HEK293 (cell line): ENCODE measurements around the gene LRP1B.

Source experiments
- ATF2 ChIP-seq: fragments of 450-650 bp; formaldehyde crosslinking; IDR thresholded peaks from 2 replicates; pipeline ENCODE4 v1.5.1; 2016; ENCODE audit warnings: missing biosample characterization, missing genetic modification characterization, low read depth
- INSM2 ChIP-seq: fragments of 450-650 bp; formaldehyde crosslinking; IDR thresholded peaks from 2 replicates; pipeline ENCODE4 v1.5.1; 2016; ENCODE audit warnings: missing biosample characterization, missing genetic modification characterization
- KLF9 ChIP-seq: fragments of 450-650 bp; formaldehyde crosslinking; IDR thresholded peaks from 2 replicates; pipeline ENCODE4 v1.5.1; 2016; ENCODE audit warnings: missing biosample characterization, missing genetic modification characterization, low read depth
- OSR2 ChIP-seq: fragments of 450-650 bp; formaldehyde crosslinking; IDR thresholded peaks from 2 replicates; pipeline ENCODE4 v1.5.1; 2016; ENCODE audit warnings: missing biosample characterization, missing genetic modification characterization
- ZBTB1 ChIP-seq: fragments of 450-650 bp; formaldehyde crosslinking; IDR thresholded peaks from 2 replicates; pipeline ENCODE4 v1.5.1; 2016; ENCODE audit warnings: missing biosample characterization, missing genetic modification characterization
- ZBTB17 ChIP-seq: fragments of 450-650 bp; formaldehyde crosslinking; IDR thresholded peaks from 2 replicates; pipeline ENCODE4 v1.5.1; 2016; ENCODE audit warnings: missing biosample characterization, missing genetic modification characterization
- ZNF148 ChIP-seq: fragments of 450-650 bp; formaldehyde crosslinking; IDR thresholded peaks from 2 replicates; pipeline ENCODE4 v1.5.0; 2017; ENCODE audit warnings: missing biosample characterization, missing genetic modification characterization, borderline replicate concordance
- ZNF449 ChIP-seq: fragments of 450-650 bp; formaldehyde crosslinking; IDR thresholded peaks from 2 replicates; pipeline ENCODE4 v1.5.1; 2017; ENCODE audit warnings: missing biosample characterization, mild to moderate bottlenecking, missing genetic modification characterization, moderate library complexity
- ZNF501 ChIP-seq: fragments of 450-650 bp; formaldehyde crosslinking; IDR thresholded peaks from 2 replicates; pipeline ENCODE4 v1.5.1; 2016; ENCODE audit warnings: missing biosample characterization, missing genetic modification characterization
- ZNF660 ChIP-seq: fragments of 450-650 bp; IDR thresholded peaks from 2 replicates; pipeline ENCODE4 v1.5.1; 2018; ENCODE audit warnings: missing biosample characterization, mild to moderate bottlenecking, missing genetic modification characterization
- ZNF701 ChIP-seq: fragments of 450-650 bp; formaldehyde crosslinking; IDR thresholded peaks from 2 replicates; pipeline ENCODE4 v1.5.1; 2016; ENCODE audit warnings: missing biosample characterization, missing genetic modification characterization
- TF ChIP-seq, protein P1 (sequence below): fragments of 450-650 bp; formaldehyde crosslinking; IDR thresholded peaks from 2 replicates; pipeline ENCODE4 v1.5.1; 2016; ENCODE audit warnings: missing biosample characterization, missing genetic modification characterization
- TF ChIP-seq, protein P2 (sequence below): fragments of 450-650 bp; formaldehyde crosslinking; IDR thresholded peaks from 2 replicates; pipeline ENCODE4 v1.5.1; 2016; ENCODE audit warnings: missing biosample characterization, missing genetic modification characterization

- TF ChIP-seq, protein P1, sequence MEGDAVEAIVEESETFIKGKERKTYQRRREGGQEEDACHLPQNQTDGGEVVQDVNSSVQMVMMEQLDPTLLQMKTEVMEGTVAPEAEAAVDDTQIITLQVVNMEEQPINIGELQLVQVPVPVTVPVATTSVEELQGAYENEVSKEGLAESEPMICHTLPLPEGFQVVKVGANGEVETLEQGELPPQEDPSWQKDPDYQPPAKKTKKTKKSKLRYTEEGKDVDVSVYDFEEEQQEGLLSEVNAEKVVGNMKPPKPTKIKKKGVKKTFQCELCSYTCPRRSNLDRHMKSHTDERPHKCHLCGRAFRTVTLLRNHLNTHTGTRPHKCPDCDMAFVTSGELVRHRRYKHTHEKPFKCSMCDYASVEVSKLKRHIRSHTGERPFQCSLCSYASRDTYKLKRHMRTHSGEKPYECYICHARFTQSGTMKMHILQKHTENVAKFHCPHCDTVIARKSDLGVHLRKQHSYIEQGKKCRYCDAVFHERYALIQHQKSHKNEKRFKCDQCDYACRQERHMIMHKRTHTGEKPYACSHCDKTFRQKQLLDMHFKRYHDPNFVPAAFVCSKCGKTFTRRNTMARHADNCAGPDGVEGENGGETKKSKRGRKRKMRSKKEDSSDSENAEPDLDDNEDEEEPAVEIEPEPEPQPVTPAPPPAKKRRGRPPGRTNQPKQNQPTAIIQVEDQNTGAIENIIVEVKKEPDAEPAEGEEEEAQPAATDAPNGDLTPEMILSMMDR: no peak
- TF ChIP-seq ZNF660 (tag by site-specific recombination) (no peak), ATF2 (tag by site-specific recombination) (no peak), ZNF701 (tag by site-specific recombination) (no peak), ZNF449 (tag by site-specific recombination) (no peak), ZNF148 (tag by site-specific recombination) (no peak), OSR2 (tag by site-specific recombination) (no peak), ZBTB17 (tag by site-specific recombination) (no peak), ZBTB1 (tag by site-specific recombination) (no peak), ZNF501 (tag by site-specific recombination) (no peak), KLF9 (tag by site-specific recombination) (no peak), INSM2 (no peak)
- TF ChIP-seq, protein P2, sequence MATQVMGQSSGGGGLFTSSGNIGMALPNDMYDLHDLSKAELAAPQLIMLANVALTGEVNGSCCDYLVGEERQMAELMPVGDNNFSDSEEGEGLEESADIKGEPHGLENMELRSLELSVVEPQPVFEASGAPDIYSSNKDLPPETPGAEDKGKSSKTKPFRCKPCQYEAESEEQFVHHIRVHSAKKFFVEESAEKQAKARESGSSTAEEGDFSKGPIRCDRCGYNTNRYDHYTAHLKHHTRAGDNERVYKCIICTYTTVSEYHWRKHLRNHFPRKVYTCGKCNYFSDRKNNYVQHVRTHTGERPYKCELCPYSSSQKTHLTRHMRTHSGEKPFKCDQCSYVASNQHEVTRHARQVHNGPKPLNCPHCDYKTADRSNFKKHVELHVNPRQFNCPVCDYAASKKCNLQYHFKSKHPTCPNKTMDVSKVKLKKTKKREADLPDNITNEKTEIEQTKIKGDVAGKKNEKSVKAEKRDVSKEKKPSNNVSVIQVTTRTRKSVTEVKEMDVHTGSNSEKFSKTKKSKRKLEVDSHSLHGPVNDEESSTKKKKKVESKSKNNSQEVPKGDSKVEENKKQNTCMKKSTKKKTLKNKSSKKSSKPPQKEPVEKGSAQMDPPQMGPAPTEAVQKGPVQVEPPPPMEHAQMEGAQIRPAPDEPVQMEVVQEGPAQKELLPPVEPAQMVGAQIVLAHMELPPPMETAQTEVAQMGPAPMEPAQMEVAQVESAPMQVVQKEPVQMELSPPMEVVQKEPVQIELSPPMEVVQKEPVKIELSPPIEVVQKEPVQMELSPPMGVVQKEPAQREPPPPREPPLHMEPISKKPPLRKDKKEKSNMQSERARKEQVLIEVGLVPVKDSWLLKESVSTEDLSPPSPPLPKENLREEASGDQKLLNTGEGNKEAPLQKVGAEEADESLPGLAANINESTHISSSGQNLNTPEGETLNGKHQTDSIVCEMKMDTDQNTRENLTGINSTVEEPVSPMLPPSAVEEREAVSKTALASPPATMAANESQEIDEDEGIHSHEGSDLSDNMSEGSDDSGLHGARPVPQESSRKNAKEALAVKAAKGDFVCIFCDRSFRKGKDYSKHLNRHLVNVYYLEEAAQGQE (tag by site-specific recombination): no peak
These were observed 1867.9 kb downstream of the LRP1B start for GRCh38 chr2:140262908-140263307.
